Right ventricle myocardium superior (tissue), 1 donor: ENCODE data around the gene C3orf52. TPM values are rescaled to one million over a fixed set of nuclear protein-coding genes. Genes with fewer than 3 reads are reported as not detected.

Source experiments
- ATAC-seq: fragments of 200-7000 bp; cut with Tn5 transposase; one replicate; pipeline ENCODE4 v1.9.1; 2020; ENCODE audit warnings: mild to moderate bottlenecking; ENCODE audit not compliant: poor library complexity
- DNase-seq: peaks from one replicate; pipeline ENCODE4 v3.0.0-alpha.2; 2020
- intact Hi-C: fragments of 100-400 bp; cut with DNase I; formaldehyde crosslinking; loops from one replicate; pipeline ENCODE4 v1.11.2; 2022
- total RNA-seq: library from RNA; stranded (reverse); fragmentation: NEBNext Ultra II Directional; extraction: Animal tissue kit (Norgen Biotek cat#: 25700); gene quantifications from one replicate; pipeline ENCODE4 v1.2.1, GENCODE V29; 2021
- donor health status: DM: no; HTN: yes; CAD: no; lungs with severe emphysema.

C3orf52 gene
- total RNA-seq, 1 donor from 2014 or later: 2.5 TPM

GRCh38 chr3:112130638-112130993 is 44.4 kb downstream of the C3orf52 start:
- intact Hi-C loops: no loop called here
- ATAC-seq (no peak), DNase-seq (no peak)

GRCh38 chr3:112131111-112131510 is 44.9 kb downstream of the C3orf52 start:
- intact Hi-C loops: no loop called here
- DNase-seq (no peak), ATAC-seq (no peak)

DNA sequence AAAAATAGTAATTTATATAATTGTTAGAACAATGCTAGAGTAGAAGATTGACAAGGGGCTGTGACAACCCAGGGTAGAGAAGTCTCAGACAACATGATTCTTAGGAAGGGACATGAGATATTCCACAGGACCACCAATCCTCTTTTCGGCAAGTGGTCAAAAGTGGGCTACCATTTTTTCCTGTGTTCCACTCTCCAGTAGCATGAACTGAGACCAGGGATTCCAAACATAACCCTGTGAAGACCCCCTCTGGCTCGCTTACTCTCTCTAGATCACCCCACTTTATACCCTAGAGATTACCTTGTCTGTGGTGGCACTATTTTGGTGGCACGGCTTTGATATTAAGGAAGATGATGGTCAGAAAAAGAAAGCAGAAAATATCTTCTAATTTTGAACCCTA is 45.9 kb downstream of the C3orf52 start:
- no peak for DNase-seq
- intact Hi-C loops: no loop called here
- ATAC-seq: no peak

DNA sequence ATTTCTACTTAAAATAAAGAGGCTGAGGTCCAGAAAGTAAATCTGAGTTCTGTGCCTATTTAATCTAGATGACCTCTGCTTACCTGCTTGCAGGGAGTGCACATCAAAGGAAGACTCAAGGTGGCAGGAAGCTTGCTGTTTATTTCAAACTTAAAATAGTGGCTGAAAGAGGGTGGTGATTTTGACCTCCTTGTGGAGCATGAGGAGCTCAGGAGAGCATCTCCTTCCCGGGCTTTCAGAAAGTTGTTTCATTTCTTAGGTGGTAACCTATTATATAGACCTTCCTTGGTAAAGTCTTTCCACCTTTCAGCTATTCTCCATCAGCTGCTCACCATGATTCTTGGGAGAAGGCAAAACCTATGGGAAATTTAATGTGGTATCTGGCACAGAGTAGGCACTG is 46.4 kb downstream of the C3orf52 start:
- intact Hi-C loops: no loop called here

GRCh38 chr3:112132975-112133448 is 46.8 kb downstream of the C3orf52 start, which contains the start of gene GCSAM:
Gene GCSAM, minus strand, starts transcription at chr3:112133248. Its CDS starts 128 bp downstream, at chr3:112133120.
- intact Hi-C loops: no loop called here
- ATAC-seq (peak; percentile 75), DNase-seq (peak; percentile 63)

More for the DNA sequence above, 46.4 kb downstream of the C3orf52 start:
- ATAC-seq: no peak
- DNase-seq: no peak

GRCh38 chr3:112133626-112134334 is 47.6 kb downstream of the C3orf52 start:
- intact Hi-C loops: no loop called here
- DNase-seq: no peak
- ATAC-seq: no peak

DNA sequence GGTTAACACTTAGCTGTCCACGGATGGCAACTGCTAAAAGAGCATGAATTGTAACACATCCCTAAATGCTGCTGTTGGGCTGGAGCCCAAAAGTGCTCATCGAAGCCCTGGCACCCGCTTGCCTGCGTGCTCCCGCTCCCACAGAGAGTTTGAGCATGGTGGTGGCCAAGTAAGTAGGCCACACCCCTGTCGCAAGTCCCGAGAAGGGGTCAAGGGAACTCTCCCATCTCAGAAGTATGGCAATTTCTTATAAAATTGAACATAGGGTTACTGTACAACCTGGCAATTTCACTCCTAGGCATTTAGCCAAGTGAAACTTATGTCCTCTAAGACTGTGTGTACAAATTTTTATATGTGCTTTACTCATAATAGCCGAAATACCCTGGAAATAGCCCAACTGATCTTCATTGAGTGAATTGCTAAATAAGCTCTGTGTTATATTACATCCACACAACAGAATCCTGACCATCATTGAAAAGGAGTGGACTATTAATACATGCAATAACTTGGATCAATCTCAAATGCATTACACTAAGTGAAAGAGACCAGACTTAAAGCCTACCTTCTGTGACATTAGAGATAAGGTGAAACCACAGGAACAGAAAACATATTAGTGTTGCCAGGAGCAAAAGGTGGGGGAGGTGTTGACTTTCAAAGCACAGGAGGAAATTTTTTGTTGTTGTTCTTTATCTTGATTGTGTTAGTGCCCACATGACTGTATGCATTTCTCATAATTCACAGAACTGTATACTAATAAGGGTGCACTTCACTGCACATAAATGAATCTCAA is 48.3 kb downstream of the C3orf52 start:
- no peak for ATAC-seq
- no peak for DNase-seq
- intact Hi-C loops: no loop called here

- intact Hi-C loops: no loop called here
- ATAC-seq (no peak), DNase-seq (no peak)
Measured at GRCh38 chr3:112136046-112136445, 49.9 kb downstream of the C3orf52 start.

GRCh38 chr3:112136959-112137693 is 50.9 kb downstream of the C3orf52 start:
- DNase-seq (no peak), ATAC-seq (peak; percentile 73)
- intact Hi-C loops: no loop called here

GRCh38 chr3:112137781-112138180 is 51.6 kb downstream of the C3orf52 start:
- no peak for ATAC-seq
- DNase-seq: no peak
- intact Hi-C loops: no loop called here

GRCh38 chr3:112138219-112138969 is 52.2 kb downstream of the C3orf52 start:
- no peak for ATAC-seq
- DNase-seq: no peak
- intact Hi-C loops: no loop called here

DNA sequence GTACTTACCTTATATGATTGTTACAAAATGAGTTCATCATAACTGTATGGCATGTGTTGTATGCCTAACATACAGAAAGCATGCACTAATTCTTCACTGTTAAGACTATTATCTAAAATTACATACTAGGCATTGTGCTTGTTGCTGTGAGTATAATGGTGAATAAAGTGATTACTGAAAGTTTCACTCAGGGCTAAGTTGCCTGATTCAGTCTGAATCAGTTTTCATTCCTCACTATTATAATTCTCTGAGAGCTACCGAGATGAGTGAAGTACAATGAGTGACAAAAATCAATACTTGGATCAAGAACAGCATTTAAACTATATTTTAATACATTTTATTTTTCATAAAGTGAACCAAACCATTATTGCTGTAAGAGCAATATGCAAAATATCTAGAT is 54.4 kb downstream of the C3orf52 start:
- no peak for ATAC-seq
- no peak for DNase-seq
- intact Hi-C loops: no loop called here

GRCh38 chr3:112141293-112141692 is 55.1 kb downstream of the C3orf52 start:
- intact Hi-C loops: no loop called here
- ATAC-seq: no peak
- DNase-seq: no peak

- ATAC-seq (no peak), DNase-seq (no peak)
- intact Hi-C loops: no loop called here
Measured at GRCh38 chr3:112143251-112143650, 57.1 kb downstream of the C3orf52 start.

DNA sequence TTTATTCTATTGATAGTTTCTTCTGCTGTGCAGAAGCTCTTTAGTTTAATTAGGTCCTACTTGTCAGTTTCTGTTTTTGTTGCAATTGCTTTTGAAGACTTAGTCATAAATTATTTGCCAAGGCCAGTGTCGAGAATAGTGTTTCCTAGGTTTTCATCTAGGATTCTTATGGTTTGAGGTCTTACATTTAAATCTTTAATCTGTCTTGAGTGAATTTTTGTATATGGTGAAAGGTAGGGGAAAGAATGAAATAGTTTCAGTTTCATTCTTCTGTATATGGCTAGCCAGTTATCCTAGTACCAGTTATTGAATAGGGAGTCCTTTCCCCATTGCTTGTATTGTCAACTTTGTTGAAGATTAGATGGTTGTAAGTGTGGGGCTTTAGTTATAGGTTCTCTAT is 57.5 kb downstream of the C3orf52 start:
- intact Hi-C loops: no loop called here
- no peak for DNase-seq
- ATAC-seq: no peak

GRCh38 chr3:112149136-112149535 is 62.9 kb downstream of the C3orf52 start:
- DNase-seq (no peak), ATAC-seq (no peak)
- intact Hi-C loops: no loop called here

DNA sequence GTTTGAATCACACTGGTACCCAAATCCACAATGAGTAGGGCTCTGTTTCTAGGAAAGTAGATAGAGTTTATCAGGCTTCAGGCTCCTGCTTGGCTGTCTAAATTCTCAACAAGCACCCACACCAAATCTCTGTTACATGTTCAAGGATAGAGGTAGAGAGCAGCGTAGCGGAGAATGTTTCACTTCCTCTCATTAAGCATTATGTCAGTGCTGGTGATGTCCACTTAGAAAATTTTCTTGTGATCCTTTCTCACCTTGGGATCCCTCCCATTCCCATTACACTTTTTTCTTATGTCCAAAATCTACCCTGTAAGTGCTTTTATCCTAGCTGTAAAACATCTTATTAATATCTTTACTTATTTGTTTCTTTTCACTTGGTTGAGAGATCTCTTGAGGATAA is 81.6 kb downstream of the C3orf52 start:
- ATAC-seq (no peak), DNase-seq (no peak)
- intact Hi-C loops: no loop called here
